HG03457 (cell line): Measurements from ENCODE around the gene ANKHD1.
"Not testable (repeated sequence)": the region's sequence is repeated elsewhere in the genome, so short reads cannot be mapped to it uniquely, and the experiment has no call there.

Experiments
- ATAC-seq: cut with Tn5 transposase; IDR thresholded peaks from one replicate; pipeline ENCODE4 v1.9.1; 2021; ENCODE audit warnings: moderate number of reproducible peaks; ENCODE audit not compliant: unreplicated experiment

ANKHD1 gene

GRCh38 chr5:140558542-140558941 is 156.9 kb downstream of the ANKHD1 start:
- ATAC-seq = no peak

GRCh38 chr5:140560227-140560626 is 158.6 kb downstream of the ANKHD1 start:
- ATAC-seq = no peak

GRCh38 chr5:140561753-140562523 is 160.3 kb downstream of the ANKHD1 start:
- no peak for ATAC-seq

- ATAC-seq = no peak
Measured at GRCh38 chr5:140563596-140563995, 162.0 kb downstream of the ANKHD1 start.

- peak; percentile 77 for ATAC-seq
Measured at GRCh38 chr5:140564196-140565023, 162.8 kb downstream of the ANKHD1 start, which contains the start of the genes APBB3 and SLC35A4. Gene APBB3, minus strand, starts transcription at chr5:140564598. Its CDS starts 353 bp downstream, at chr5:140564245. Gene SLC35A4, plus strand, starts transcription at chr5:140564828. Its CDS starts 2,342 bp downstream, at chr5:140567170.

- no peak for ATAC-seq
Measured at GRCh38 chr5:140565024-140565779, 163.6 kb downstream of the ANKHD1 start.

GRCh38 chr5:140565780-140566095 is 164.1 kb downstream of the ANKHD1 start:
- no peak for ATAC-seq

GRCh38 chr5:140566665-140567064 is 165.0 kb downstream of the ANKHD1 start:
- no peak for ATAC-seq

- ATAC-seq = no peak
Measured at GRCh38 chr5:140567136-140567818, 165.6 kb downstream of the ANKHD1 start.

GRCh38 chr5:140567871-140568270 is 166.2 kb downstream of the ANKHD1 start:
- no peak for ATAC-seq

- no peak for ATAC-seq
Measured at GRCh38 chr5:140568443-140569063, 166.9 kb downstream of the ANKHD1 start.

- ATAC-seq = no peak
Measured at GRCh38 chr5:140569197-140569596, 167.6 kb downstream of the ANKHD1 start.

- no peak for ATAC-seq
Measured at GRCh38 chr5:140570058-140570457, 168.4 kb downstream of the ANKHD1 start.

GRCh38 chr5:140570488-140570887 is 168.9 kb downstream of the ANKHD1 start:
- ATAC-seq = no peak

GRCh38 chr5:140571105-140571504 is 169.5 kb downstream of the ANKHD1 start:
- ATAC-seq = no peak

- ATAC-seq = no peak
Measured at GRCh38 chr5:140573683-140574082, 172.1 kb downstream of the ANKHD1 start.

- no peak for ATAC-seq
Measured at GRCh38 chr5:140574165-140574564, 172.5 kb downstream of the ANKHD1 start.

- ATAC-seq = no peak
Measured at GRCh38 chr5:140575309-140575708, 173.7 kb downstream of the ANKHD1 start.

- ATAC-seq = no peak
Measured at GRCh38 chr5:140576776-140577201, 175.2 kb downstream of the ANKHD1 start.

GRCh38 chr5:140579188-140579747 is 177.6 kb downstream of the ANKHD1 start:
- ATAC-seq = not testable (repeated sequence)
